Measurements from ENCODE around the gene VPS37D. TPM values are rescaled to one million over a fixed set of nuclear protein-coding genes. Genes with fewer than 3 reads are reported as not detected.

VPS37D gene
- 5.4 and 5.8 TPM in 2 replicates for total RNA-seq

GRCh38 chr7:73667344-73668102, at the start of gene VPS37D:
TSS of gene VPS37D (plus strand) at chr7:73667831. CDS start at chr7:73667959, 128 bp downstream.

GRCh38 chr7:73623798-73624668, 43.6 kb upstream of the VPS37D start, which contains the start of gene MLXIPL:
TSS of gene MLXIPL (minus strand) at chr7:73624522. CDS start at chr7:73624492, 30 bp downstream.

GRCh38 chr7:73683056-73683787, 15.6 kb downstream of the VPS37D start, which contains the start of the genes BUD23 and DNAJC30:
TSS of gene BUD23 (plus strand) at chr7:73683597. CDS start at chr7:73683626, 29 bp downstream.
TSS of gene DNAJC30 (minus strand) at chr7:73683453. CDS start at chr7:73683423, 30 bp downstream.

GRCh38 chr7:73718905-73719805, 51.5 kb downstream of the VPS37D start, which contains the start of gene STX1A:
TSS of gene STX1A (minus strand) at chr7:73719669. CDS start at chr7:73719631, 38 bp downstream.

Other genes starting within 250 kb of the VPS37D start
- gene FZD9, start 234.1 kb upstream of the VPS37D start, total RNA-seq: 0.91 and 3.0 TPM in 2 replicates
- gene BAZ1B, start 145.5 kb upstream of the VPS37D start, total RNA-seq: 39.4 and 42.8 TPM in 2 replicates
- 42.0 and 45.7 TPM in 2 replicates for gene BCL7B, start 110.1 kb upstream of the VPS37D start, total RNA-seq
- gene TBL2, start 89.3 kb upstream of the VPS37D start, total RNA-seq: 65.8 and 76.7 TPM in 2 replicates
- 2.3 TPM in 1 of 2 replicates, not detected in the other for gene MLXIPL, start 43.3 kb upstream of the VPS37D start, total RNA-seq
- 6.3 and 7.6 TPM in 2 replicates for gene DNAJC30, start 15.6 kb downstream of the VPS37D start, total RNA-seq
- gene BUD23, start 15.8 kb downstream of the VPS37D start, total RNA-seq: 46.1 and 73.8 TPM in 2 replicates
- gene STX1A, start 51.8 kb downstream of the VPS37D start, total RNA-seq: 2.5 and 9.3 TPM in 2 replicates
- 9.3 and 19.0 TPM in 2 replicates for gene ABHD11, start 71.0 kb downstream of the VPS37D start, total RNA-seq
- gene CLDN3, start 102.4 kb downstream of the VPS37D start, total RNA-seq: not detected in 2 replicates
- 3.2 and 5.2 TPM in 2 replicates for gene CLDN4, start 163.2 kb downstream of the VPS37D start, total RNA-seq
- 8.1 and 11.4 TPM in 2 replicates for gene METTL27, start 174.7 kb downstream of the VPS37D start, total RNA-seq
- not detected in 2 replicates for gene TMEM270, start 193.3 kb downstream of the VPS37D start, total RNA-seq

All from epithelial cell of alveolus of lung (primary cell).